GM12891 (cell line): Measurements from ENCODE around the gene CACNA1S.

Experiments
- POLR2A ChIP-seq: IDR thresholded peaks from 2 replicates; pipeline ENCODE4 v1.6.1; 2011; ENCODE audit warnings: low read depth, low read length, control low read depth
- POLR2AphosphoS5 ChIP-seq: IDR thresholded peaks from 2 replicates; pipeline ENCODE4 v1.6.1; 2011; ENCODE audit warnings: low read depth, low read length, control low read depth
- SPI1 ChIP-seq: IDR thresholded peaks from 2 replicates; pipeline ENCODE4 v1.6.1; 2011; ENCODE audit warnings: low read depth, low read length, control low read depth
- TAF1 ChIP-seq: IDR thresholded peaks from 2 replicates; pipeline ENCODE4 v1.6.1; 2011; ENCODE audit warnings: low read depth, low read length, control low read depth

- TF ChIP-seq SPI1 (no peak), POLR2AphosphoS5 (no peak), POLR2A (no peak), TAF1 (no peak)
Observed at GRCh38 chr1:200992382-200993048, 119.7 kb downstream of the CACNA1S start.
